Amygdala (tissue), 56 donors: ENCODE data around the gene CDC42BPB.

Experiments used
- DNase-seq, 56 donors: peaks; one replicate each; lab custom pipeline; 2025; lab: John Stamatoyannopoulos, UW

Gene CDC42BPB

GRCh38 chr14:102920998-102921304 lies 136.4 kb downstream of the CDC42BPB start:
- DNase-seq, result no peak

- DNase-seq, result no peak
Measured at GRCh38 chr14:102920273-102920997, 136.9 kb downstream of the CDC42BPB start.

DNA sequence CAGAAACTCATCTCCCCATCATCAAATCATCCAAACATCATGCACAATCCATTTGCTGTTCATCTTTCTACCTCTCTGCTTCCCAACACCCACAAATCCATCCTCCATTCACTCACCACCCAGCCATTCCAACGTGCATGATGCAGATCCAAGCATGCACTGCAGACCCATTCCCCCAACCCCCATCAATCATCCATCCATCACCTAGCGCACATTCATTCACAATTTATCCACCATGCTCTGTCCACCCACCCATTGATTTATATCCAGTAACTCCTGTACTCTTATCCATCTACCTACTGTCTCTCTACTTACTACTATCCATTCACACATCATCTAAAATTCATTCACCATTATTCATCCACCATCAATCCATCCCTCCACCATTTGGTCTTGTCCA lies 138.9 kb downstream of the CDC42BPB start:
- DNase-seq, result no peak

DNA sequence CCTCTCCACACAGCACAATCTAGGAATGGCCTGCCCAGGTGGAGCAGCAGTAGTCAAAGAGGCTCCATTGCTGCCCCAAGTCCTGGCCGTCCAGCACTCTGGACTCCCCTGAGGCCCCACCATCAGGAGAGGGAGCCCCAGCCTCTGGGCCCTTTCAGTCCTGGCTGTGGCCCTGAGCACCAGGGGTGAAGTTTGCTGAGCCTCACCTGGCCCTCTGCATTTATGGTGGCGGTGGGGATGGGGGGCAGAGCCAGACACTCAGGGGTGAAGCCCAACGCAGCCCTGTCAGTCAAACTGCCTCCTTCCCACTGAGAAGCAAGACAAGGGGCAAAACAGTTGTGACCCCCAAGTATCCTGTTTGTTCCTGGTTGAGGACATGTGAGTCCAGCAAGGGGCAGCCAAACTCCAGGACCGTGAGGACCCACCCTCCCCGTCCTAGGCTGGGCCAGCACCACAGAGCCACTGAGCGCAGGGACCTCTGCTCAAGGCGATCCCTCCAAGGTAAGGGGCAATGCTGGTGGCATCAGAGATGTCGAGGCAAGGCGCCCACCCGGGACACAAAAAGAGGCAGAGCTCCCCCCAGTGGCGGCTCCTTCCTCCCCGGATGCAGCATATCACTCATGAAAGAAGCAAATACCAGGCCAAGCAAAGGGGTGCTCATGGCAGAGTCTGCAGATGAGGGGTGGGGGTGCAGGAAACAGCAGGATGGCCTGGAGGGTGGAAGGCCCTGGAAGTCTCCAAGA lies 139.7 kb downstream of the CDC42BPB start:
- DNase-seq, result peak in 19 of 56 donors; percentile 7 to 67 (median 24)

- DNase-seq, result no peak
Measured at GRCh38 chr14:102917056-102917385, 140.3 kb downstream of the CDC42BPB start.

GRCh38 chr14:102916347-102917055 lies 140.8 kb downstream of the CDC42BPB start:
- no peak for DNase-seq

DNA sequence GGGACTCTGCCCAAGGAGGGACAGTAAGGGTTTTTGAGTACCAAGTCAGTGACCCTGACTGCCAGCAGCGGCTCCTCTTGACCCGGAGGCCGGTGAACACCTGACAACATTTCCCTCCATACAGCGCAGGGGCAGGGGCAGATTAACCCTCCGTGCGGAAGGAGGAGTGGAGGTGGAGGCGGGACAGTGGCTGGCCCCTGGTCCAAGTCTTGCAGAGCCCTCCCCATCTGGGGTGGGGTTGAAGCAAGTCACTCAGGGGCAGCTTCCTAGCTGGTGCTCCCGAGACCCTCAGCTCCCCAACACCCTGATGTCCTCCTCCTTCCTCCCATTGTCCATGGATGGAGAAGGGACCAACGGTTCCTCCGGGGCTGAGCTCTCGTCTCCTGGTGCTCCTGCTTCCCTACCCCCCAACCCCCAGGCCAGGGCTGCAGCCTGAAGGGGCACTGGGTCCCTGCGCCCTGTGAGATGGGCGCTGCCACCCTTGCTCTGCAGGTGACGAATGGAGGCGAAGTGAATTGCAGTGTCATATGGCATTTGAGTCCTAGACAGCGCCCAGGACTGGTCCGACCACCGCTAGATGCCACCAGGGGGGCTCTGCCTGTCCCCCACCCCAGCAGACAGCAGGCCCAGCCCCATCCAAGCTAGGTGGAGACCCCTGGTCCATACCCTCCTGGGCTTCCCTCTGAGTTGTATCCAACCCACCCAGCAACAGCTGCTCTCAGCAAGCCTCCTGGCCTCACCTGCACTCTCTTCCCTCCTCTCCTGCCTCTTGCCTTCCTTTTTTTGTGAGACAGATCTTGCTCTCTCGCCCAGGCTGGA lies 141.8 kb downstream of the CDC42BPB start:
- DNase-seq, result no peak

GRCh38 chr14:102914474-102915291 lies 142.7 kb downstream of the CDC42BPB start:
- DNase-seq, result no peak

- no peak for DNase-seq
Measured at GRCh38 chr14:102913341-102914211, 143.8 kb downstream of the CDC42BPB start.

- no peak for DNase-seq
Measured at GRCh38 chr14:102911991-102912761, 145.2 kb downstream of the CDC42BPB start.

DNA sequence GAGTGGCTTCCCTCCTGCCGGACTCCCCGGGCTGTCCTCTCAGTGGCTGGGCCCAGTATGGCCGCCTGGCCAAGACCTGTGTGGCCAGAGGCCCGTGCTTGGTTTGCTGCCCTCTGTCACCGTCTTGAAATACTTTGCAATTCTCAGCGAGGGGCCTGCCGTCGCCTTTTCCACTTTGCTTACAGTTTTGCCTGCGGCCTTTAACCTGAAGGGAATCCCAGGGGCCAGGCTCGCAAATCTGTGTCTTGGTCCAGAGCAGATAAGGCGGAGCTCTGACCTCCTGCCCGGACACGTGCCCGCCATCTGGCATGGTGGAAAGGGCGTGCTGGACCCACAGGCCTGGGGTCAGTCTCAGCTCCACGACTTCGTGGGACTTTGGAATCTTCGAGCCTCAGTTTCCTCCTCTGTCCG lies 145.8 kb downstream of the CDC42BPB start:
- DNase-seq, result no peak

- DNase-seq, result no peak
Measured at GRCh38 chr14:102910442-102910841, 146.9 kb downstream of the CDC42BPB start.

- DNase-seq, result no peak
Measured at GRCh38 chr14:102909911-102910310, 147.4 kb downstream of the CDC42BPB start.

- DNase-seq, result no peak
Measured at GRCh38 chr14:102909462-102909861, 147.9 kb downstream of the CDC42BPB start.

GRCh38 chr14:102908766-102909455 lies 148.4 kb downstream of the CDC42BPB start:
- no peak for DNase-seq

DNA sequence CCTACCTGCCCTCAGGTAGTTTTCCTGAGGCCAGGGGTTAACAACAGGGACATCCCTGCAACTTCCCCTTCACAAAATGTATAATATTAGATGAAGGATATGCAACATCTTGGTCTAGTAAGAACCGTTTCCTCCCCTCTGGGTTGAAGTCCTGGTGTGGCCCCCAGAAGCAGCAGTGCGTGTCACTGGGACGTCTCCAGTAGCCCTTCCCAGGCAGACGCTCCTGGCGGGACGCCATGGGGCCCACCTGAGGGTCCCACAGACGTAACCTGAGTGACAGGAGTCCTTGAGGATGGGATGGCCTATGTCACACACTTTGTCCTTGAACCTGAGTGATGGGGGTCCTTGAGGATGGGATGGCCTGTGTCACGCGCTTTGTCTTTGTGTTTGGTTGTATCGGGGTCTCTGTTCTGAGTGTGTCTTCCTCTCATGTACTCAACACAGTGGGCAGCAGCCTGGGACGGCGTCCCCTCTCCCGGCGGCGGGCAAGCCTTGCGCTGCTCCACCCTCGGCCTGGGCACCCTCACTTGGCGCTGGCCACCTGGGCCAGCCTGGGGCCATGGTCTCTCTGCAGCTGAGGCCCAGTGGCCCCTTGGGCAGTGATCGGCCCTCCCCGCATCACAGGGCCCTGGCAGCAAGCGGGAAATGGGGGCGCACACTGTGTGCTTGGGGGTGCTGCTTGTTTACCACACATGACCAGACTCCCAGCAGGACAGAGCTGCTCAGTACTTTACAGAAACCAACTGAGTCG lies 149.2 kb downstream of the CDC42BPB start:
- no peak for DNase-seq

GRCh38 chr14:102907303-102907844 lies 150.0 kb downstream of the CDC42BPB start:
- no peak for DNase-seq
